GM18868 (cell line): ENCODE measurements around the gene DDX10.
A peak's percentile ranks its signal among the peaks of the same experiment; 100 is the strongest.
"Not testable (repeated sequence)": the region's sequence is repeated elsewhere in the genome, so short reads cannot be mapped to it uniquely, and the experiment has no call there.

Experiments
- ATAC-seq: cut with Tn5 transposase; IDR thresholded peaks from one replicate; pipeline ENCODE4 v1.9.1; 2021; ENCODE audit warnings: mild to moderate bottlenecking, moderate library complexity; ENCODE audit not compliant: unreplicated experiment

The DDX10 gene

DNA sequence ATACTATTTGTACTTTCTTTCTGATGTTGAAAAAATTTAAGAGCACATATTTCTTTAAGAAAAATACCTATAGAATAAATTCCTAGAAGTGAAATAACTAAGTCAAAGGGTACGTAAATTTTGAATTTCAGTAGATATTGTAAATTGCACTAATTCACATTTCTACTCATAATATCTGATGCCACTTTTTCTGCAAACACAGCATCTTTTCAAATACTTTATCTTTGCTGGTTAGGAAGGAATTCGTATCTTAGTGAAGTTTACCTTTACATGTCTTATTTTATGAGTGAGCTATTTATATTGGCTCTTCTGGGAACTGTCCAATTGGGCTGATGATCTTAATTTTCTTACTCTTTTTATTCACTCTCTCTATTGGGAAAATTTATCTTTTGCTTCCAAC is 148.2 kb downstream of the DDX10 start:
- ATAC-seq = no peak

DNA sequence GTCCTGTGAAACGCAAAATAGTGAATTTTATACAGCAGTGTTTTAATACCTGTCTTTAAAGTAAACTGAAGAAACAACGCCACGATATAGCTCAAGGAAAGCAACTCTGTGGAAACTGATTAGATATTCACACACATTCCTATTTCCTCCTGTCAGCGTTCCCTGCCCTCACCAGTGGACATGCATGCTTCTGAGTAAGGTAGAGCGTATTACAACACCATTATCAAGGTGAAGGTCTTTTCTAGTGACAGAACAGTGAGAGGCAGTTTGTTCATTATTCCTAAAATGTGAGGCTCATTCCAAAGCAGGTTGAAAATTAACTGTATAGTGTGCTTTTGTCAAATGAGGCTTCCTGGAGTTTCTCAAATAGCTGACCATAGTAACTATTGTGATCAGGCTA is 153.1 kb downstream of the DDX10 start:
- ATAC-seq = no peak

DNA sequence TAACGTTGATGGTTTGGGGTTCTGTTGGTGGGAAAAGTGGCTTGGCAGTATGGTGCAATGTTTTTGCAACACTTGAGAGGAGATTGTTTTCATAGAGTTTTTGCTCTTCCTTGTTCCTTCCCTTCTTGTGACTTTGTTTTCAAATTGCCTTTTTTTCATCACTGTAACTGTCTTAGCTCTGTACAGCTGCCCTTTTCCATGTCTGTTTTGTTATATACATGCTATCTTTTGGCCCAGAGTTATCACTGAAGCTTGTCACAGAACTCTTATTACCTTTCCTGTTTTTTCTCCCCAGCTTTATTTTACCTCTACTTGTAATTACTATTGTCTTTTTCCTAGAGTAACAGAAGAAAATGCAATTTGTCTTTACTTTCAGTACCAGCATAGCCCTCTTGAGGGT is 154.1 kb downstream of the DDX10 start:
- no peak for ATAC-seq

DNA sequence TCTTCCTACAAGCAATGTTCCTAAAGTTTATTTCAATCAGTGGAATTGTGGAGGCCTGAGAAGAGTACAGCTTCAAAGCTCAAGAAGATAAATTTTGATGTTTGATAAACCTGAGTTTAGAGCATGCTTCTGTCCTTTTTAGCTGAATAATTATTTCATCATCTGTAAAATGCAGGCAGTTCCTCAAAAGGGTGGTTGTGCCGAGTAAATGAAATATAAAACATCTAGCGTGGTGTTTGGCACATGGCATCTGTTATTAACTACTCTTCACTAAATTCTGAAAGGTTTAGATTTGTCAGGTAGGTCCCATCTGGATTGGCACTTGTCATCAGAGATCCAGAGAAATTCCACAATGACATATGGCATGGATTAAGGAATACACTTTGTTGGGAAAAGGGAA is 155.1 kb downstream of the DDX10 start:
- no peak for ATAC-seq

DNA sequence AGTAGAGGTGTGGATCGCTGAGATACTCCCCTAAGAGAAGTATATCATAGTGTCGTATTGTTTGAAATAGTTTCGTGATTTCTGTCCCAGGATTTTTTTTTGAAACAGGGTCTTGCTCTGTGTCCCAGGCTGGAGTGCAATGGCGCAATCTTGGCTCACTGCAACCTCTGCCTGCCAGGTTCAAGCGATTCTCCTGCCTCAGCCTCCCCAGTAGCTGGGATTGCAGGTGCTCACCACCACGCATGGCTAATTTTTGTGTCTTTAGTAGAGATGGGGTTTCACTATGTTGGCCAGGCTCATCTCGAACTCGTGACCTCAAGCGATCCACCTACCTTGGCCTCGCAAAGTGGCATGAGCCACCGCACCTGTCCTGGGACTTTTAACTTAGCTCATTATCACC is 159.1 kb downstream of the DDX10 start:
- ATAC-seq = not testable (repeated sequence)

DNA sequence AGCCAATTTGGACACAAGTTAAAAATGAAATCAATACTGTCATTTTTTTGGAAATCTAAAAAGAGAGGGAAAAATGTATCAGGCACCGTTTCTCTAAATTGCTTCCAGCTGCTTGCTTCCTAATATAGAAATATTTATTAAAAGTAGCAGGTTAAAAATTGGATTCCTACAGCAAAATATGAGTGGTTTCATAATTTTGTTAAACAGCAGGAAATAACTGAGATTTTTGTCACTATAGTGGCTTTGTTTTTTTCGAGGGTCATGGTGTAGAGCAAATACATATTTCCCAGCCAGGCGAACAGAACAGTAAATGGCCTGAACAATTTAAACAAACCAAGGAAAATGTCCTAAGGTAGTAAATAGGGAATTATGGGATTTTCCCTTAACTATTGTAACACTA is 159.7 kb downstream of the DDX10 start:
- no peak for ATAC-seq

DNA sequence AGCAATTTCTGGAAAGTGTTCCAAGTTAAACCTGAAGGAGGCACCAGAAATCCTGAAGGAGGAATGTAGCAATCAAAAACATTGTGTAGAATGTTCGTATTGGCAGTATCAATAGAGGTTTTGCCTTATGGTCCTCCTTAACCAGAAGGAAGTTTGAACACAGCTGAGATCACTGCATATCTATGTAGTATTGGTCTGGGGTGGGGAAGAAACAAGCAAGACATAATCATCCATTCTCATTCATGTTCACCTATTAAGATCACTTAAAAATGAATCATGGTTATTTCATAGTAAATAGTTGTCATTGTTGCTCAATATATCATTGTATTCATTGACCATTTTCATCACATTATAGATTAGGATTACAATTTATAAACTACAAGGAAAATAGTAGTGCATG is 160.5 kb downstream of the DDX10 start:
- ATAC-seq = no peak

DNA sequence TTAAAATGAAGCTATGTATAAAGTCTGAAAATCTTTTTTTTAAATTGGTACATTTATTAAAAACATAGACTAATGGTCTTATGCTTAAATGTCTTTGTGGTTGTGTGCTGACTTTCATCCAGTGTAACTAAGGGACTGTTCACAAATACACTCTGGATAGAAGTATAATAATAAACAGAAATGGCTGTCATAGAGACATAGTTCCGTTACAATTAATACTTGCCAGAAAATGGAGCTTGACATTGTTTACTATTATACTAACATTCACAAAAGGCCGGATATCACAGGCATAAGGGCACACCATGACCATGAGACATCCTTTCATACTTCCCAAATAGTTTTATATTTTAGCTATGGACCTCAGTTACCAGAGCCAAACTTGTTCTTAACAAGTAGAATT is 161.3 kb downstream of the DDX10 start:
- no peak for ATAC-seq

DNA sequence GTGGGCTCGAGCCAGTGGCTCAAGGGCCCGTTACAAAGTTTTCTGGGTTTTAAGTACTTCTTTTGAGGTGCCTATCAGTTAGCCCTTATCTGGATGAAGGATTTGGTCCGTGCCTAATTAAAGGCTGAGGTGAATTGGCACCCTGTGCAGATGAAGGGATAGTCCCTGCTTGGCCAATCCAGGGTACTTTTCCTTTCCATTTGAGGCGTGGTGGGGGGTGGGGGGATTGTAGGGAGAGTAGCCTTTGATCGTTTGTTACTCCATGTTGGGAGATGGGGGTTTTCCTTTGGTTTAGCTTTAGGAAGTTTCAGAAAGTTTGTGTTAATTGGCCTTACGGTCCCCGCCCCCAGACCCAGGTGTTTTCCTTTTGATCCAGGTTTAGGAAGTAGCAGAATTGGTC is 170.8 kb downstream of the DDX10 start:
- no peak for ATAC-seq

DNA sequence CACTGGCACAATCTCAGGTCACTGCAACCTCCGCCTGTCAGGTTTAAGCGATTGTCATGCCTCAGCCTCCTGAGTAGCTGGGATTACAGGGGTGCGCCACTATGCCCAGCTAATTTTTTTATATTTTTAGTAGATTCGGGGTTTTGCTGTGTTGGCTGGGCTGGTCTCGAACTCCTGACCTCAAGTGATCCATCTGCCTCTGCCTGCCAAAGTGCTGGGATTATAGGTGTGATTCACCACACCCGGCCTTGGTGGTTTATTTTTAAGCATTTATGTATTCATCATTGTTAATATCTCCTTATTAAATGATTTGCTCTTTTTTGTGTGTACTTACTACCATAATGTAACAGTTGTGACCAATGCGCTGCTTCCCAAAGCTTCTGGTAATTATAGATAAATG is 171.7 kb downstream of the DDX10 start:
- ATAC-seq = no peak

DNA sequence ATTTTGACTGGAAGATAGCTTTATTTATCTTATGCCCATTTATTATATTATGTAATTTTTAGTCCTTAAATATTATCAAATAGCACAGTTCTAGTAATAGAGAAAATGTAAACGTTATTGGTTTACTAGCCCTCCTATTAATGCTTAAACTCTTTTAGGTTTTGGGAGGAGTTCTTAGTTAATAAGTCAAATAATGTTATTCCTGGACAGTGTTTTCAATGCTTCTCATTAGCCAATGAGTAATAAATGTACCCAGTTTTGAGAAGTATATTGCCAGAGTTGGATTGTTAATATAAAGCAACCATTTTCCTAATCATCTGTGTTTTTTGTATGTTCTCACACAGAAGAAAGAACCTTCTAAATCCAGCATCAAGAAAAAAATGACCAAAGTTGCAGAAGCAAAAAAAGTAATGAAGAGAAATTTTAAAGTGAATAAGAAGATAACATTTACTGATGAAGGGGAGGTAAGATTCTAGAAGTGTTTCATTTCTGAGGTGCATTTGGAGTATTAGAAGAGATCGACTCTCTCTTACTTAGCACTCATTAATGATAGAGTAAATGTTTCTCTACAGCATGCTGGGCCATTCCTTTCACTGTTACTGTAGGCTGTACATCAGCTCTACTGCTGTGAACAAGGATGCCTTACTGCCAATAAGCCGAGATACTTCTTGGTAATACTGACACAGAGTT is 173.4 kb downstream of the DDX10 start:
- no peak for ATAC-seq

DNA sequence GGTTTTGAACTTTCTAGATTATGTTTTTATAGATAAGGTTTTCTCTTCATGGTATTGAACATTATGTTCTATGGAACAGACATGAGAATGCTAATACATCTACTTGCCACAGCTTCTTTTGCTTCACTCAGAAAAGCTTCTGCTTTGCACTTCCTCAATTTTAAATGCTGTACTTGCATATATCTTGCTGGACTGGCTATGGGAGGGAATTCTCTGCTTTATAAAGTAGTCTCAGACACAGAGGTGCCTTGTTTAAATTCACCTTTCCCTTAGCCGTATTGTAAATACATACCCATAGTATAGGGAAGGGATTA is 173.9 kb downstream of the DDX10 start:
- no peak for ATAC-seq

DNA sequence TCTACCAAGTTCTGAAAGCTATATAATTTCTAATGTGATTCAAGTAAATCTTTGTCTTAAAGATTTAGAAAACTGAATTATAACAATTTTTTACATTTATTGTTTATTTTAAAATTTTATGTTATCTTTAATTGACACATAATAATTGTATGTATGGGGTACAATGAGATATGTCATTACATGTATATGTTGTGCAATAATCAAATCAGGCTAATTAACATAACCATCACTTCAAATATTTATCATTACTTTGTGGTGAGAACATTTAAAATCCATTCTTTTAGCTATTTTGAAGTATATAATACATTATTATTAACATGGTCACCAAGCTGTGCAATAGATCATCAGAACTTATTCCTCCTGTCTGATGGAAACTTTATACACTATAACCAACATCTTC is 181.1 kb downstream of the DDX10 start:
- no peak for ATAC-seq

DNA sequence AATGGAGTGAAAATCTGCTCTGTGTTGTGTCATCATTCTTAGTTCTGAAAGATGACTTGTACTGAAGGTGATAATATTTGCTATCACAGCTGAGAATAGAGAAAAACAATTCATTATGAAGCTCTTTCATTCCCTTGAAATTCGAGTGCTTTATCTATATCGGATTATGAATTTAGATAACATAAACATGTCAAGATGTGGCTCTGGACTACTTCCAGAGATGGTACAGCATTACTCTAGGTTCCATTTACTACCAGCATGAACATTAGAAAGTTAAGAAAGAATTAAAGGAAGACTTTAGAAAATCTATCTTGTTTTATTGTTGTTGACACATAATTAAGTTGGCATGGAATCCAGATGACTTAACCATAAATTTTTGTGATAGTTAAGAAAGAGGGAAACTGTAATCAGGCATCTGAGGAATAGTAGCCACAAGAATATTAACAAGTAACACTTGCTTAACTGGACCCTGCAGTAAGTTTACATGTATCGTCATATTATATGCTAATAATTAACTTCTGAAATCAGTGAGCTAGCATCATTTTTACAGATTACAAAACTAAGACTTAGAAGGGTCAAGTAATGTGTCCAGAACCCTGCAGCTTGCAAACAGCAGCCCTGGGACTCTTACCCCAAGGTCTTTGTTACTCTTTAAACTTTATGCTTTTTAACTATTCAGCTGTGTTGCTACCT is 182.6 kb downstream of the DDX10 start:
- no peak for ATAC-seq

DNA sequence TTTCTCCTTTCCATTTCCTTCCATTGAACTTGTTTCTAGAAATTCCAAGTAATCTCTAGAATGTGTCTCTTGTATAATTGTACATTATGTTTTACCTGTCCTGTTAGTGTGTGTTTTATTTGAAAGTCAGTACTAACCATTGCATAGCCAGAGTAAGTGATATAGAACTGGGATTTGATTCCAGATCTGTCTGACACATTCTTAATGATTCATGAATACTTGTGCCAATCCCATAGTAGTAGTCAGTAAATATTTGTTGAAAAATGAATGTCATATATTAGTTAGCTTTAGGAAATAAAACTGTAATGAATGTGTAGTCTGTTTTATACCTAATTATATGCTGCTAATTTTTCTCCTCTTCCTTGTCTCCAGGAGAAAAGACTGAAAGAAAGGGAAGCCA is 186.9 kb downstream of the DDX10 start:
- no peak for ATAC-seq

DNA sequence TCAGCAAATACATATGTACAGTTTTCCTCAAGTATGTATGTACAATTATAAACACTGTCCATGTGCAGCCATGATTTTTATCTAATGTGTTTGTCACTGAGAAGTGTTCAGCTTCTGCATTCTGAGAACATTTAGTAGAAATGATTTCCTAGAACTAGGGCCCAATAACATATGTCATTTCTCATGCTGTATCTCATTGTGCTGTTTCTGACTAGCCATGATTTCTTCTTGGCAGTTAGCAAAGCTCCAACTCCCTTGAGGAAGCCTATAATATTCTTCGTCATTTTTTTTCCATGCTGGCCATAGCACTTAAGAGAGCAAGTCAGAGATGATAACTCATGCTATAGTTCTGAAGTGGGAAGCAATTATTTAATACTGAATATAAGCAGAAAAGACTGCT is 187.8 kb downstream of the DDX10 start:
- ATAC-seq = no peak

DNA sequence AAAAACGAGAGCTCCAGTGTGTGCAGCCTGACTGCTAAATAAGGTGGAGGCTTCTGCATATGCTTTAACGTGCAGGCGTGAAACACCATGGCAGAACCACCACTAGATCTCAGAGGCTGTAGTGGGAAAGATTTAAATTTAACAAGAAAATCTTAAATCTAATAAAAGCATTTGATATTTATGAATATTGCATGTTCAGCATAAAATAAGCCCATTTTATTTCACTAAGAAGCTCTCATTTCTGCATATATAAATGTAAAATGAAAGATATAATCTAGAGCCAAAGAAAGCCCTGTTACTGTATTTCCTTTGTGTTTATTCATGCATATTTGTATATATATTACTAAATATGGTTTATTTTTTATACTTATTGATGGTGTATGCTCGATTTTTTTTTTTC is 188.3 kb downstream of the DDX10 start:
- no peak for ATAC-seq

DNA sequence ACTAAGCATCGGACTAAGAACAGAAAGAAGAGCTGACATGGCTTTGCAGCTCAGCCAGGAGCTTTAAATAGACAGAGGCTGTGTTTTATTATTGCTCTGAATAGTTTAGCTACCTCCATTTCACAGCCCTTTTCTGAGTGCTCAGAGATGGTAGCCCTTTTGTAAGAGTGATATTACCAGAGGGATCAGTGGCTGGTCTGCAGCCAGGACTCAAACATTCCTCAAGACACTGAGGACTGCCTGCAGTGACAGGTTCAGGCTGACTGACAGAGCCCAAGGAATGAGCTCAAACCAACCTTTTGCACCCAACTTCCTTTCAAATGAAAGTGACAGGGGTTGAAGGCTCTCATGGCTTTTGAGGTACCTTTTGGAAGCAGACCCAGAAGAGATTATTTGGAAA is 189.0 kb downstream of the DDX10 start:
- peak; percentile 43 for ATAC-seq

DNA sequence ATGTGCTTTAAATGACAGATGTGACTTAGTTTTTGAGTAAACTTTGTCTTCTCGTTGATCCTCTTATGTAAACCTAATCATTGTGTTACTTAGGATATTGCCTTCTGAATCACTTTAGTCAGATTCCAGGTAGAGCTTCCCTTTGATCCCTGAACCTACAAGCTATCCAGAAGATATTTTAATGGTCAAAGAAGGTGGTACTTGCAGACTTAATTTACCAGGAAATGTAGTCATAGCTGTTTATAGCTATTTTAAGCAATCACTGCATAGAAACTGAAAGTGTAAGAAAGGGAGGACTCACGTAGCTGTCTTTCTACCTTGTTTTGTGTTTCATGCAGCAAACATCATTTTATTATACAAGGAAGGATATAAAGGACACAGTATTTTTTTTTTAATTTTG is 189.5 kb downstream of the DDX10 start:
- peak; percentile 94 for ATAC-seq

DNA sequence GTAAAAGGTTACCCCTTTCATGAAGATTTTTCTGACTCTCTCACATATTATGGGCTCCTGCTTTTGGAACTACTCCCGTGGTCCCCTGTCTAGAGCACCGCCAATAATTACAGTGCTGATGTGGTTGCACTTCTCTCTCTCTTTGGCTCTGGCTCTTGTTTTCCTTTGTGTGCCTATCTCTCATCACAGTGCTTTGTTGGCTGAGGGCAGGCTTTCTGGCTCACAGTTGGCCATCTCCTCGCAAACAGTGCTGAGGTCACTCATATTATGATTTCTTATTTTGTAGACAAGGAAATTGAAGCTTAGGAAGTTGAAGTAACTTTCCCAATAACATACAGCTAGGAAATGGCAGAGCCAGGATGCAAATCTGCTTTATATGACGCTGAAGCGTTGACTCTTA is 192.5 kb downstream of the DDX10 start:
- ATAC-seq = no peak

DNA sequence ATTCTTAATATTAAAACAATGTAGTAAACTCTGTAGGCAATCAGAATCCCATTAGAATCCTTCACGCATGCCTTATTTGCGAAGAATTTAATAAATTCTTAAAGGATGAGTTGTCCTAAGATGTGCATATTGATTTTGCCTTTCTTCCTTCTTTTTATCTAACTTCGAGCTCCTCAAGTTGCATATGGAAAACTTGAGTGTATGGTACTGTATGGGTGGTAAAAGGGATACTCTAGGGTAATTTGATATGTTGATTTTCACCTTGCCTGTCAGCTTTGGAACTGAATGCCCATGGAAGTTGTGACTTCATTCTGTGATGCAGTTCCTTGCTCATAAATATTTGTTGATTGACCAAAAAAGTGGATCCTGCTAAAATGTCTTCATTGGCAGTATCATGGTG is 193.8 kb downstream of the DDX10 start:
- ATAC-seq = no peak

DNA sequence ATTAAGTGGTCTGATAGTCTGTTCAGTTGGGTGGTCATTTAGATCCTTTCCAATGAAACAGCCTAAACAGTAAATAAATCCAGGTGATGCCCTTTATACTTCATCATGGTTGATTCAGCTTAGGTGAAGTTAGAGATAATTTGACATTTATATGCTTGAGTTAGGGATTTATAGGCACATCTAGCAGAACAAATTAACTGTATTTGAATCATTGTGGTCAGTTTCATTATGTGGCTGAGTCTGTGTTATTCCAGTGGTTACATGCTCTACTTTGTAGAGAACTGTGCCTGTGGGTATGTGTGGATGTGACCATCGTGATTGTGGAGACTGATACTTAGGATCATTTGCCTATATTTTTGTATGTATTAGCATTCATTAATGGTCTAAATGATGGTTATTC is 194.6 kb downstream of the DDX10 start:
- no peak for ATAC-seq

DNA sequence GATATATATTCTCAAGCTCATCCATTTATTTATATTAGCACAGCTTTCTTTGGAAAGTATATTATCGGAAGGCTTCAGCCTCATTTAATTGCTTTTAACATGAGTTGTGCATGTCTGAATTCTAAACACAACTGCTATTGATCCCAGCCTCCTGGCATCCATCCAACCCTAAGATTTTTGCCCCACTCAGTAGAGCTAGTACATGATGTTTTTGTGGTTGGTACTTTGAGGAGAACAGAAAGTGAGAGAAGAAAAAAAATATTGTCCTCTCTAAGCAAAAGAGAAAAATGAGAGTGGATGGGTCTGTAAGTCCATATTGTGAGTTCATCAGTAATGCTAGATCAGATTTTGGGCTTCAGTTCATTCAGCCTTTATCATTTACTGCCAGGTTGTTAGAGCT is 198.7 kb downstream of the DDX10 start:
- ATAC-seq = no peak
